PFSK-1 (cell line): ENCODE measurements around the gene ACTR1A.

Experiments used
- FOXP2 ChIP-seq: optimal IDR thresholded peaks from 2 replicates; pipeline ENCODE3; 2011; ENCODE audit warnings: borderline replicate concordance, control low read depth, inconsistent platforms; ENCODE audit not compliant: insufficient read depth; ENCODE audit errors: extremely low read length, extremely low read depth
- POLR2AphosphoS5 ChIP-seq: IDR thresholded peaks from 2 replicates; pipeline ENCODE4 v1.6.1; 2012; ENCODE audit warnings: low read depth, mild to moderate bottlenecking, control low read depth, low read length, moderate library complexity
- REST ChIP-seq, 2 experiments: IDR thresholded peaks; 2 replicates each; pipeline versions ENCODE4 v1.6.1 to v1.8.0; 2011 to 2012; ENCODE audit warnings: low read depth in 2 of 2, low read length in 2 of 2, control low read depth in 1 of 2, inconsistent platforms in 1 of 2, mild to moderate bottlenecking in 1 of 2, moderate library complexity in 1 of 2; ENCODE audit not compliant: insufficient read depth in 1 of 2
- SIN3A ChIP-seq: IDR thresholded peaks from 2 replicates; pipeline ENCODE4 v1.6.1; 2012; ENCODE audit warnings: mild to moderate bottlenecking, low read length, moderate library complexity, borderline replicate concordance; ENCODE audit not compliant: insufficient read depth
- TAF1 ChIP-seq: IDR thresholded peaks from 2 replicates; pipeline ENCODE4 v1.6.1; 2012; ENCODE audit warnings: low read length, control low read depth, borderline replicate concordance; ENCODE audit not compliant: insufficient read depth

ACTR1A gene

GRCh38 chr10:102461187-102462054 is 41.1 kb downstream of the ACTR1A start:
- TF ChIP-seq POLR2AphosphoS5, result peak; percentile 67; the same call in 1 of the 2 replicates
- TF ChIP-seq REST (IDR thresholded peaks at IDR 0.05; ENCODE audit: insufficient read depth in 1 of 2, low read depth in 2 of 2, low read length in 2 of 2), result peak; percentile 48 to 85; a peak in 3 of 4 replicates
- no peak for TF ChIP-seq SIN3A

GRCh38 chr10:102460836-102461186 is 41.7 kb downstream of the ACTR1A start:
- TF ChIP-seq REST (IDR thresholded peaks at IDR 0.05; ENCODE audit: insufficient read depth in 1 of 2, low read depth in 2 of 2, low read length in 2 of 2) (no peak), POLR2AphosphoS5 (no peak), SIN3A (no peak)

- TF ChIP-seq POLR2AphosphoS5 (no peak), FOXP2 (no peak), TAF1 (no peak), REST (IDR thresholded peaks at IDR 0.05; ENCODE audit: insufficient read depth in 1 of 2, low read depth in 2 of 2, low read length in 2 of 2) (no peak), SIN3A (no peak)
Observed at GRCh38 chr10:102458656-102459055, 43.9 kb downstream of the ACTR1A start.

- TF ChIP-seq SIN3A (no peak), TAF1 (no peak), POLR2AphosphoS5 (no peak), FOXP2 (no peak), REST (IDR thresholded peaks at IDR 0.05; ENCODE audit: insufficient read depth in 1 of 2, low read depth in 2 of 2, low read length in 2 of 2) (no peak)
Observed at GRCh38 chr10:102457591-102458150, 44.8 kb downstream of the ACTR1A start.
